H1 (cell line): ENCODE measurements around the gene MYORG.

ENCODE experiments used
- BACH1 ChIP-seq: IDR thresholded peaks from 2 replicates; pipeline ENCODE4 v1.6.1; 2012; ENCODE audit warnings: low read length, improper control_type of control experiment
- CHD2 ChIP-seq: IDR thresholded peaks from 2 replicates; pipeline ENCODE4 v1.6.1; 2012; ENCODE audit warnings: low read length, improper control_type of control experiment
- EGR1 ChIP-seq: IDR thresholded peaks from 2 replicates; pipeline ENCODE4 v1.6.1; 2011; ENCODE audit warnings: low read depth, low read length, borderline replicate concordance
- EZH2 ChIP-seq: fragments of 200-600 bp; sonication (generic); IDR thresholded peaks from 2 replicates; pipeline ENCODE4 v1.7.1; 2012; ENCODE audit warnings: low read depth, mild to moderate bottlenecking, moderate library complexity, low read length, inconsistent platforms; ENCODE audit not compliant: severe bottlenecking
- GTF2F1 ChIP-seq: IDR thresholded peaks from 2 replicates; pipeline ENCODE4 v1.6.1; 2012; ENCODE audit warnings: low read depth, low read length, improper control_type of control experiment, borderline replicate concordance
- JUND ChIP-seq: IDR thresholded peaks from 2 replicates; pipeline ENCODE4 v1.6.1; 2011; ENCODE audit warnings: mild to moderate bottlenecking, improper control_type of control experiment, low read length
- POLR2A ChIP-seq, 2 experiments: IDR thresholded peaks; 1 replicate in 1 of 2; 2 replicates in 1 of 2; pipeline ENCODE4 v1.6.1; 2011; ENCODE audit warnings: low read depth in 2 of 2, low read length in 2 of 2, mild to moderate bottlenecking in 2 of 2; ENCODE audit errors: control extremely low read depth in 1 of 2
- POLR2AphosphoS5 ChIP-seq: IDR thresholded peaks from 2 replicates; pipeline ENCODE4 v1.6.1; 2011; ENCODE audit warnings: low read depth, low read length
- SIRT6 ChIP-seq: IDR thresholded peaks from one replicate; pipeline ENCODE4 v1.7.1; 2012; ENCODE audit warnings: low read length, inconsistent platforms
- TF ChIP-seq, protein P1 (sequence below), 3 experiments: IDR thresholded peaks; 1 replicate in 2 of 3; 2 replicates in 1 of 3; pipeline versions ENCODE4 v1.5.1 to v1.6.1; 2011; ENCODE audit warnings: low read length in 3 of 3, mild to moderate bottlenecking in 3 of 3, inconsistent platforms in 2 of 3, low read depth in 1 of 3, moderate library complexity in 1 of 3; ENCODE audit not compliant: insufficient read depth in 1 of 3; ENCODE audit errors: control extremely low read depth in 1 of 3
- TF ChIP-seq, protein P2 (sequence below): IDR thresholded peaks from 2 replicates; pipeline ENCODE4 v1.6.1; 2012; ENCODE audit warnings: inconsistent platforms
- TF ChIP-seq, protein P3 (sequence below): IDR thresholded peaks from 2 replicates; pipeline ENCODE4 v1.6.1; 2012; ENCODE audit warnings: low read length, inconsistent platforms

DNA sequence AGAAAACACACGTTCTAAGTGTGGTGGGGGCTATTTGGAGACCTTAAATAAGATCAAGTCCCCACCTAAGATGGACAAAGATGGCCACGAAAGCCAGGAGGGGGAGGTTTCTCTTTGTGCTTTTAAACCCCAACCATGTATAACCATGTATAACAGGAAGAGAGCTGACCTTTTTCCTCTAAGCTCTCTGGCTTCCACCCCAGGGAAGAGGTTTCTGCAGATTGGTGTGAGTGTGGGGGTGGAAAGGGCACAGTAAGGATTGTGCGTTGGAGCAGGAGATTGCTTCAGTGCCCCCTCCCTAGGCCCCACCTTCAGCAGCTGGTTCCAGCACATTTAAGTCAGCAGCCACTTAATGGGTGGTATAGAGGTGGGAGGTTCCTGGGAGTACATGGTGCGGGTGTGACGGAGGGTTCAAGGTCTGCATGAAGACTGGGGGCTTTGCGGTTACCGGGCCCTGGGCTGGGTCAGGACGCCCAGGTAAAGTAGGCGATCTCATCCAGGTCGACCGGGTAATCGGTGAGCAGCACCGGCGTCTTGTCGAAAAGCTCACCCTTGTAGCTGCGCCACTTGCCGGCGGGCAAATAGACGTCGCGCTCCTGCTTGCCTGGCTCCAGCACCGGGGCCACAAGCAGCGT, 6.2 kb downstream of the MYORG start:
- TF ChIP-seq POLR2AphosphoS5 (no peak), POLR2A (IDR thresholded peaks at IDR 0.05; ENCODE audit: control extremely low read depth in 1 of 2, low read depth in 2 of 2, low read length in 2 of 2) (no peak), EGR1 (no peak), CHD2 (no peak), SIRT6 (no peak), GTF2F1 (no peak), JUND (no peak), EZH2 (no peak), BACH1 (no peak)
- TF ChIP-seq, protein P1, sequence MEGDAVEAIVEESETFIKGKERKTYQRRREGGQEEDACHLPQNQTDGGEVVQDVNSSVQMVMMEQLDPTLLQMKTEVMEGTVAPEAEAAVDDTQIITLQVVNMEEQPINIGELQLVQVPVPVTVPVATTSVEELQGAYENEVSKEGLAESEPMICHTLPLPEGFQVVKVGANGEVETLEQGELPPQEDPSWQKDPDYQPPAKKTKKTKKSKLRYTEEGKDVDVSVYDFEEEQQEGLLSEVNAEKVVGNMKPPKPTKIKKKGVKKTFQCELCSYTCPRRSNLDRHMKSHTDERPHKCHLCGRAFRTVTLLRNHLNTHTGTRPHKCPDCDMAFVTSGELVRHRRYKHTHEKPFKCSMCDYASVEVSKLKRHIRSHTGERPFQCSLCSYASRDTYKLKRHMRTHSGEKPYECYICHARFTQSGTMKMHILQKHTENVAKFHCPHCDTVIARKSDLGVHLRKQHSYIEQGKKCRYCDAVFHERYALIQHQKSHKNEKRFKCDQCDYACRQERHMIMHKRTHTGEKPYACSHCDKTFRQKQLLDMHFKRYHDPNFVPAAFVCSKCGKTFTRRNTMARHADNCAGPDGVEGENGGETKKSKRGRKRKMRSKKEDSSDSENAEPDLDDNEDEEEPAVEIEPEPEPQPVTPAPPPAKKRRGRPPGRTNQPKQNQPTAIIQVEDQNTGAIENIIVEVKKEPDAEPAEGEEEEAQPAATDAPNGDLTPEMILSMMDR (IDR thresholded peaks at IDR 0.05; ENCODE audit: control extremely low read depth in 1 of 3, insufficient read depth in 1 of 3, low read depth in 1 of 3, low read length in 3 of 3) = no peak
- TF ChIP-seq, protein P2, sequence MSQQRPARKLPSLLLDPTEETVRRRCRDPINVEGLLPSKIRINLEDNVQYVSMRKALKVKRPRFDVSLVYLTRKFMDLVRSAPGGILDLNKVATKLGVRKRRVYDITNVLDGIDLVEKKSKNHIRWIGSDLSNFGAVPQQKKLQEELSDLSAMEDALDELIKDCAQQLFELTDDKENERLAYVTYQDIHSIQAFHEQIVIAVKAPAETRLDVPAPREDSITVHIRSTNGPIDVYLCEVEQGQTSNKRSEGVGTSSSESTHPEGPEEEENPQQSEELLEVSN = no peak
- TF ChIP-seq, protein P3, sequence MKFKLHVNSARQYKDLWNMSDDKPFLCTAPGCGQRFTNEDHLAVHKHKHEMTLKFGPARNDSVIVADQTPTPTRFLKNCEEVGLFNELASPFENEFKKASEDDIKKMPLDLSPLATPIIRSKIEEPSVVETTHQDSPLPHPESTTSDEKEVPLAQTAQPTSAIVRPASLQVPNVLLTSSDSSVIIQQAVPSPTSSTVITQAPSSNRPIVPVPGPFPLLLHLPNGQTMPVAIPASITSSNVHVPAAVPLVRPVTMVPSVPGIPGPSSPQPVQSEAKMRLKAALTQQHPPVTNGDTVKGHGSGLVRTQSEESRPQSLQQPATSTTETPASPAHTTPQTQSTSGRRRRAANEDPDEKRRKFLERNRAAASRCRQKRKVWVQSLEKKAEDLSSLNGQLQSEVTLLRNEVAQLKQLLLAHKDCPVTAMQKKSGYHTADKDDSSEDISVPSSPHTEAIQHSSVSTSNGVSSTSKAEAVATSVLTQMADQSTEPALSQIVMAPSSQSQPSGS = no peak
